ENCODE measurements around the gene FRAT1. TPM values are rescaled to one million over a fixed set of nuclear protein-coding genes. Genes with fewer than 3 reads are reported as not detected.

The FRAT1 gene
- total RNA-seq, 1 donor from 2014 or later = 10.4 TPM

- Histone ChIP-seq H3K4me1 (no peaks in the 10 kb centered on the region), H3K36me3 (peaks cover 8% of the 10 kb centered on the region), H3K9me3 (no peaks in the 10 kb centered on the region), H3K27ac (no peak overlapping the region), H3K4me3 (no peak overlapping the region), H3K27me3 (no peaks in the 10 kb centered on the region)
- TF ChIP-seq, protein P1, sequence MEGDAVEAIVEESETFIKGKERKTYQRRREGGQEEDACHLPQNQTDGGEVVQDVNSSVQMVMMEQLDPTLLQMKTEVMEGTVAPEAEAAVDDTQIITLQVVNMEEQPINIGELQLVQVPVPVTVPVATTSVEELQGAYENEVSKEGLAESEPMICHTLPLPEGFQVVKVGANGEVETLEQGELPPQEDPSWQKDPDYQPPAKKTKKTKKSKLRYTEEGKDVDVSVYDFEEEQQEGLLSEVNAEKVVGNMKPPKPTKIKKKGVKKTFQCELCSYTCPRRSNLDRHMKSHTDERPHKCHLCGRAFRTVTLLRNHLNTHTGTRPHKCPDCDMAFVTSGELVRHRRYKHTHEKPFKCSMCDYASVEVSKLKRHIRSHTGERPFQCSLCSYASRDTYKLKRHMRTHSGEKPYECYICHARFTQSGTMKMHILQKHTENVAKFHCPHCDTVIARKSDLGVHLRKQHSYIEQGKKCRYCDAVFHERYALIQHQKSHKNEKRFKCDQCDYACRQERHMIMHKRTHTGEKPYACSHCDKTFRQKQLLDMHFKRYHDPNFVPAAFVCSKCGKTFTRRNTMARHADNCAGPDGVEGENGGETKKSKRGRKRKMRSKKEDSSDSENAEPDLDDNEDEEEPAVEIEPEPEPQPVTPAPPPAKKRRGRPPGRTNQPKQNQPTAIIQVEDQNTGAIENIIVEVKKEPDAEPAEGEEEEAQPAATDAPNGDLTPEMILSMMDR (IDR thresholded peaks at IDR 0.05) = no peak
- no peak for DNase-seq
- intact Hi-C loops (cut with DNase I) = no loop called here
- no peak for ATAC-seq
Measured at GRCh38 chr10:97361537-97361901, 42.4 kb downstream of the FRAT1 start.

DNA sequence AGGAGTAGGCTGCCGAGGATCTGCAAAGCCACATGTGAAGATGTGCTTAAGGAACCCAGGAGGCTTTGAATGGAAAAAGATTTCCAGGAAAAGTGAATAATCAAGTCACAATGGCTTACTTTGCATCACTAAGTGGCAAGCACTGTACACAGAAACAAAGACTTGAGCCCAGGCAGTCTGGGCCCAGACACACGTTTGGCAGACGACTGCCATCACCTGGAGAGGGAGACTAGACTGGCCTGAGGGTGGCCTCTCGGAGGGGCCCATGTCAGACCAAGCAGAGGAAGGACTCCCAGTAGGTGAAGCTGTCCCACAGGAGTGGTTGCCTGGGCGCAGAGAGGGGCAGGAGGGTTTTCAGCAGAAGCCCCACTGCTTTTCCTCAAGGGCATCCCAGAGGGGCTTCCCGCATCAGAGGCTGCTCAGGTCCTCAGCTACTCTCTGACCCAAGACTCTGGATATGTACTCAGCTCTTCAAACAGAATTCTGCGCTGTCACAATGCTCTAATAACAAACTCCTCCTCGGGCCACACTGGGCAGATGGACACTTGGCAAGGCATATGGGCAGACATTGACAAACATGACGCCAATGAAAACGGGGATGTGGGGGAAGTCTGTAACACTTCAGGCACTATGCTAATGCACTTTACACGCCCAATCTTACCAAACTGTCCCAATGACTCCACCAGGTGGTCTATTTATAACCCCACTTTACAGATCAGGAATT lies 43.4 kb downstream of the FRAT1 start:
- intact Hi-C loops (cut with DNase I) = no loop called here
- TF ChIP-seq, protein P1 (IDR thresholded peaks at IDR 0.05) = no peak
- ATAC-seq (peak; percentile 20), DNase-seq (no peak)
- H3K4me1 ChIP-seq = no peaks in the 10 kb centered on the region
- H3K27ac ChIP-seq = no peak overlapping the region
- peaks cover 8% of the 10 kb centered on the region for H3K36me3 ChIP-seq
- no peaks in the 10 kb centered on the region for H3K9me3 ChIP-seq
- H3K27me3 ChIP-seq = no peaks in the 10 kb centered on the region
- no peak overlapping the region for H3K4me3 ChIP-seq

DNA sequence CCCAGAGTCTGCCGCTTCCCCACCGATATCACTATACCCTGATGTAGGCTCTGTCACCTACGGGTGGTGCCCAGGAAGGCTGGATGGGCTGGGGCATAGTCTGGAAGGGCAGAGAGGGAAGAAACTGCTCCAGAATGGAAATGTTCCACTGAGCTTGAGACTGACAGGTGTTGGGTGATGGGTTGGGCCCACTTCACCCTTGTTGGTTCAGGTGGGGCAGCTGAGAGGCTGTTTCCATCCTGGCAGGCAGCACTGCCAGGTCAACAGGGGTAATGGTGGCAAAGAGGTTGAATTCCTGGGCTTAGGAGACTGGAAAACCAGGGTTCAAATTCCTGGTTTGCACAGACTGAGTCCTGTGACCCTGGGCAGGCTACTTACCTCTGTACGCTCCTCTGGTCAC lies 44.0 kb downstream of the FRAT1 start:
- peak; percentile 49 for ATAC-seq
- H3K27me3 ChIP-seq = no peaks in the 10 kb centered on the region
- H3K4me1 ChIP-seq = no peaks in the 10 kb centered on the region
- no peaks in the 10 kb centered on the region for H3K9me3 ChIP-seq
- DNase-seq = no peak
- peaks cover 8% of the 10 kb centered on the region for H3K36me3 ChIP-seq
- intact Hi-C loops (cut with DNase I) = no loop called here
- no peak overlapping the region for H3K4me3 ChIP-seq
- H3K27ac ChIP-seq = no peak overlapping the region
- TF ChIP-seq, protein P1 (IDR thresholded peaks at IDR 0.05) = no peak

DNA sequence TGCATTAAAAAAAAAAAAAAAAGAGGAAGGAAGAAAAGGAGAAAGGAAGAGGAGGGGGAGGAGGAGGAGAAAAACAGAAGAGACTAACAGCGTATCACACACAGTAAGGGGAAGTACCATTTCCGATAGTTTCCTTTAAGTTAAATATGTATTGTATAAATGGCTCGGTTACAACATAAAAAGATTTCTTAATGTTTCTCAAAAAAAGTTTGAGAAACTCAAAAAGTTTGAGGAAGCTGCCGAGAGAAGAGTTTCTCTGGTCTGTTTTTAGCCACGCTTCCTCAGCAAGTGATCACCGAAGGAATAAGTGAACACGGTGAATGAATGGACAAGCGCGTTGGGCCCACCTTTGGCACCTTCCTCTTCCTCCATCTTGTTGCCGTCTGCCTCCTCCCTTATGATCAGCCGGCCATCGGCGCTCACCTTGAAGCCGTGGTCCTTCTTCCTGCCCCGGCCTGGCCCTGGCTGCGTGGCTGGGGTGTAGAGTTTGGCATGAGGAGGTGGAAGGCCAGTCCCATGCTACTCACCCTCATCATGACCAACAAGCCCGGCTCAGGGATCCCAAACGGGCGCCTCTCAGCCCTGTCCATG lies 46.8 kb downstream of the FRAT1 start:
- Histone ChIP-seq H3K4me3 (no peak overlapping the region), H3K36me3 (peaks cover 8% of the 10 kb centered on the region), H3K27ac (peak overlapping the region; percentile 78), H3K27me3 (no peaks in the 10 kb centered on the region), H3K9me3 (no peaks in the 10 kb centered on the region), H3K4me1 (no peaks in the 10 kb centered on the region)
- TF ChIP-seq, protein P1 (IDR thresholded peaks at IDR 0.05) = no peak
- DNase-seq = no peak
- peak; percentile 69 for ATAC-seq
- intact Hi-C loops (cut with DNase I) = no loop called here

GRCh38 chr10:97366572-97366971 lies 47.5 kb downstream of the FRAT1 start:
- H3K4me1 ChIP-seq = no peaks in the 10 kb centered on the region
- H3K36me3 ChIP-seq = peaks cover 10% of the 10 kb centered on the region
- no peaks in the 10 kb centered on the region for H3K9me3 ChIP-seq
- intact Hi-C loops (cut with DNase I) = no loop called here
- ATAC-seq (no peak), DNase-seq (no peak)
- no peaks in the 10 kb centered on the region for H3K27me3 ChIP-seq
- H3K27ac ChIP-seq = peak overlapping the region; percentile 78
- TF ChIP-seq, protein P1 (IDR thresholded peaks at IDR 0.05) = no peak
- no peak overlapping the region for H3K4me3 ChIP-seq
